Mammary epithelial cell (primary cell): ENCODE data around the gene BBS7.

Source experiments
- CTCF ChIP-seq, 2 donors: IDR thresholded peaks in 1 of 2; conservative IDR thresholded peaks in 1 of 2; 2 replicates each; pipeline ENCODE4 v1.5.1; 2011 to 2012; ENCODE audit warnings: inconsistent platforms in 2 of 2, low read length in 2 of 2, mild to moderate bottlenecking in 2 of 2, control low read depth in 1 of 2, low read depth in 1 of 2; ENCODE audit not compliant: insufficient read depth in 1 of 2; ENCODE audit errors: extremely low read depth in 1 of 2
- EZH2 ChIP-seq: IDR thresholded peaks from 2 replicates; pipeline ENCODE4 v1.6.1; 2012; ENCODE audit warnings: low read length, inconsistent platforms, borderline replicate concordance

DNA sequence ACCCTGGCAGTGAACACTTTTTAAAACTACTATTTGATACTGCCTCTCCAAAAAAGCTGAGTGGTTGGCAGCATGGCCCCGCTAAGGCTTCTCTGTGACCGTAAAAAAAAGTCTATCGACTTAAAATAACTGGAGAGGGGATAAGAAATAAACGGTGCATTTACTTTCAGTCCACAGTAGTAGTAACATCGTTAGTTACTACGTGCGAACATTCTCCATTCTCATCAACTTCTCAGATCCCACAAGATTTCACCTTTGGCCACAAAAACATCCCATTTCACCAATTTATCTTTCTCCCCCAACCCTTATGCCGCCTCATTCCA is 69.7 kb downstream of the BBS7 start:
- TF ChIP-seq CTCF (conservative IDR thresholded peaks at IDR 0.05 in 1 of 2, IDR thresholded peaks at IDR 0.05 in 1 of 2; ENCODE audit: extremely low read depth in 1 of 2, insufficient read depth in 1 of 2, low read depth in 1 of 2, low read length in 2 of 2): no peak
- no peak for TF ChIP-seq EZH2
